Head of caudate nucleus (tissue), 42 donors: Measurements from ENCODE around the gene TM2D3.

Experiments
- DNase-seq, 42 donors: peaks; one replicate each; pipeline versions ENCODE4 v3.0.0 to v3.0.0-alpha.2; 2020 to 2021; ENCODE audit warnings: mixed read lengths in 7 of 42
- intact Hi-C: fragments of 100-400 bp; cut with DNase I; formaldehyde crosslinking; loops from one replicate; pipeline ENCODE4 v1.15.0; 2022

TM2D3 gene

GRCh38 chr15:101652098-101652785, at the start of gene TM2D3:
TSS of gene TM2D3 (minus strand) at chr15:101652381. CDS start at chr15:101652361, 20 bp downstream.
- intact Hi-C loops = loop anchor here (5.0 kb wide), 1 partner anchor 70 kb away; the partner anchor contains the start of gene TARS3

GRCh38 chr15:101698314-101698713, 46.1 kb upstream of the TM2D3 start:
- intact Hi-C loops = no loop called here
- no peak for DNase-seq

More at GRCh38 chr15:101652098-101652785, at the start of gene TM2D3:
- DNase-seq = peak; percentile 74 to 97 (median 92)

- DNase-seq = no peak
- intact Hi-C loops = no loop called here
Measured at GRCh38 chr15:101697488-101697887, 45.3 kb upstream of the TM2D3 start.

- intact Hi-C loops = no loop called here
- no peak for DNase-seq
Measured at GRCh38 chr15:101696829-101697228, 44.6 kb upstream of the TM2D3 start.

GRCh38 chr15:101694261-101694660, 42.1 kb upstream of the TM2D3 start:
- intact Hi-C loops = no loop called here

GRCh38 chr15:101692801-101693598, 40.8 kb upstream of the TM2D3 start:
- intact Hi-C loops = no loop called here
- DNase-seq = no peak

More at GRCh38 chr15:101694261-101694660, 42.1 kb upstream of the TM2D3 start:
- DNase-seq = no peak

GRCh38 chr15:101689901-101690300, 37.7 kb upstream of the TM2D3 start:
- no peak for DNase-seq

GRCh38 chr15:101686718-101687117, 34.5 kb upstream of the TM2D3 start:
- intact Hi-C loops = no loop called here
- no peak for DNase-seq

More at GRCh38 chr15:101689901-101690300, 37.7 kb upstream of the TM2D3 start:
- intact Hi-C loops = no loop called here

GRCh38 chr15:101684877-101685276, 32.7 kb upstream of the TM2D3 start:
- no peak for DNase-seq
- intact Hi-C loops = no loop called here

GRCh38 chr15:101684384-101684783, 32.2 kb upstream of the TM2D3 start:
- DNase-seq = no peak
- intact Hi-C loops = no loop called here

- no peak for DNase-seq
- intact Hi-C loops = no loop called here
Measured at GRCh38 chr15:101679806-101680205, 27.6 kb upstream of the TM2D3 start.

- intact Hi-C loops = no loop called here
- DNase-seq = no peak
Measured at GRCh38 chr15:101676921-101677329, 24.7 kb upstream of the TM2D3 start.

GRCh38 chr15:101675796-101676582, 23.8 kb upstream of the TM2D3 start:
- peak in 8 of 42 donors; percentile 6 to 67 (median 22) for DNase-seq
- intact Hi-C loops = no loop called here

- DNase-seq = no peak
- intact Hi-C loops = no loop called here
Measured at GRCh38 chr15:101675015-101675414, 22.8 kb upstream of the TM2D3 start.

- no peak for DNase-seq
- intact Hi-C loops = no loop called here
Measured at GRCh38 chr15:101672298-101672697, 20.1 kb upstream of the TM2D3 start.

GRCh38 chr15:101669744-101670143, 17.6 kb upstream of the TM2D3 start:
- intact Hi-C loops = no loop called here
- no peak for DNase-seq

- DNase-seq = no peak
- intact Hi-C loops = no loop called here
Measured at GRCh38 chr15:101667881-101668280, 15.7 kb upstream of the TM2D3 start.

- DNase-seq = peak in 15 of 42 donors; percentile 20 to 78 (median 41)
- intact Hi-C loops = no loop called here
Measured at GRCh38 chr15:101664303-101664913, 12.2 kb upstream of the TM2D3 start.

- intact Hi-C loops = no loop called here
Measured at GRCh38 chr15:101662203-101662602, 10.0 kb upstream of the TM2D3 start.

More at GRCh38 chr15:101662203-101662602, 10.0 kb upstream of the TM2D3 start:
- DNase-seq = no peak
